Measurements from ENCODE around the gene SERP2.

- TF ChIP-seq BHLHE40 (IDR thresholded peaks at IDR 0.05; ENCODE audit: borderline replicate concordance) (no peak), SP1 (IDR thresholded peaks at IDR 0.05) (no peak)
Measured at GRCh38 chr13:44355621-44356020, 18.0 kb upstream of the SERP2 start.

Data from HEK293T (cell line).